A549 treated with CpdA at 1 μM for 4 hours (cell line): Measurements from ENCODE around the gene PAF1. TPM values are rescaled to one million over a fixed set of nuclear protein-coding genes. Genes with fewer than 3 reads are reported as not detected.

Experiments used
- total RNA-seq: library from RNA; stranded (reverse); fragments of 200-300 nt; extraction: Qiagen RNA extraction; gene quantifications from 5 replicates; pipeline ENCODE4 v1.2.3, GENCODE V29; 2022; ENCODE audit warnings: low read depth

The PAF1 gene
- 68.3 to 76.1 TPM (median 72.8 TPM) in 5 replicates for total RNA-seq

GRCh38 chr19:39390751-39391437 is at the start of gene PAF1, which contains the start of gene MED29:
Gene PAF1, minus strand, starts transcription at chr19:39391106. Its CDS starts 242 bp downstream, at chr19:39390864.
Gene MED29, plus strand, starts transcription at chr19:39391378. Its CDS starts 45 bp downstream, at chr19:39391423.

GRCh38 chr19:39435499-39436349 is 44.8 kb upstream of the PAF1 start, which contains the start of gene RPS16:
Gene RPS16, minus strand, starts transcription at chr19:39435949. Its CDS starts 54 bp downstream, at chr19:39435895.

GRCh38 chr19:39412100-39412866 is 21.4 kb upstream of the PAF1 start, which contains the start of gene PLEKHG2:
Gene PLEKHG2, plus strand, starts transcription at chr19:39412669. Its CDS starts 1,418 bp downstream, at chr19:39414087.

GRCh38 chr19:39406656-39407409 is 15.9 kb upstream of the PAF1 start, which contains the start of gene ZFP36:
Gene ZFP36, plus strand, starts transcription at chr19:39406847. Its CDS starts 58 bp downstream, at chr19:39406905.

GRCh38 chr19:39341719-39342604 is 48.9 kb downstream of the PAF1 start, which contains the start of gene SAMD4B:
Gene SAMD4B, plus strand, starts transcription at chr19:39342421. Its CDS starts 14,473 bp downstream, at chr19:39356894.

Other genes with a start within 250 kb of the PAF1 start
- 1.4 to 2.0 TPM (median 1.8 TPM) in 5 replicates for gene NCCRP1, start 194.1 kb downstream of the PAF1 start, total RNA-seq
- gene SYCN, start 186.8 kb downstream of the PAF1 start, total RNA-seq, result not detected in 5 replicates
- not detected in 5 replicates for gene IFNL3, start 146.1 kb downstream of the PAF1 start, total RNA-seq
- not detected in 5 replicates for gene IFNL4, start 142.2 kb downstream of the PAF1 start, total RNA-seq
- not detected in 5 replicates for gene IFNL2, start 122.7 kb downstream of the PAF1 start, total RNA-seq
- 0.06 to 0.23 TPM in 2 of 5 replicates, not detected in the others for gene IFNL1, start 94.7 kb downstream of the PAF1 start, total RNA-seq
- gene LRFN1, start 70.2 kb downstream of the PAF1 start, total RNA-seq, result 8.7 to 14.4 TPM (median 12.9 TPM) in 5 replicates
- gene GMFG, start 55.1 kb downstream of the PAF1 start, total RNA-seq, result 0.27 to 0.56 TPM (median 0.34 TPM) in 3 of 5 replicates, not detected in the others
- 127 to 187 TPM (median 179 TPM) in 5 replicates for gene SAMD4B, start 48.7 kb downstream of the PAF1 start, total RNA-seq
- gene MED29, start 272 bp upstream of the PAF1 start, total RNA-seq, result 61.4 to 66.4 TPM (median 62.4 TPM) in 5 replicates
- gene ZFP36, start 15.7 kb upstream of the PAF1 start, total RNA-seq, result 43.4 to 72.0 TPM (median 54.4 TPM) in 5 replicates
- 41.8 to 59.3 TPM (median 48.4 TPM) in 5 replicates for gene PLEKHG2, start 21.6 kb upstream of the PAF1 start, total RNA-seq
- gene RPS16, start 44.8 kb upstream of the PAF1 start, total RNA-seq, result 5,936 to 7,509 TPM (median 7,147 TPM) in 5 replicates
- 177 to 208 TPM (median 191 TPM) in 5 replicates for gene SUPT5H, start 54.5 kb upstream of the PAF1 start, total RNA-seq
- gene TIMM50, start 89.7 kb upstream of the PAF1 start, total RNA-seq, result 168 to 225 TPM (median 213 TPM) in 5 replicates
- 7.7 to 11.3 TPM (median 10.4 TPM) in 5 replicates for gene DLL3, start 107.8 kb upstream of the PAF1 start, total RNA-seq
- not detected in 5 replicates for gene SELENOV, start 124.0 kb upstream of the PAF1 start, total RNA-seq
- 5.9 to 9.3 TPM (median 7.5 TPM) in 5 replicates for gene EID2B, start 141.7 kb upstream of the PAF1 start, total RNA-seq
- 34.9 to 49.9 TPM (median 42.7 TPM) in 5 replicates for gene EID2, start 149.1 kb upstream of the PAF1 start, total RNA-seq
- not detected in 5 replicates for gene LGALS13, start 211.4 kb upstream of the PAF1 start, total RNA-seq